CD14-positive monocyte (primary cell): ENCODE measurements around the gene DEPDC5. TPM values are rescaled to one million over a fixed set of nuclear protein-coding genes. Genes with fewer than 3 reads are reported as not detected.
"Not testable (repeated sequence)": the region's sequence is repeated elsewhere in the genome, so short reads cannot be mapped to it uniquely, and the experiment has no call there.

ENCODE experiments used
- DNase-seq, 3 donors: peaks; one replicate each; pipeline ENCODE4 v3.0.0-alpha.2; 2011 to 2022
- H2AFZ ChIP-seq: 2 replicates; pipeline ENCODE4 v1.6.0; 2012; ENCODE audit warnings: mild to moderate bottlenecking, low read depth, low read length, inconsistent platforms; ENCODE audit not compliant: insufficient read depth, poor library complexity, severe bottlenecking
- H3K27ac ChIP-seq, 2 donors: 1 replicate in 1 of 2; 2 replicates in 1 of 2; pipeline ENCODE4 v1.5.1; 2012 to 2013; ENCODE audit warnings: low read length in 2 of 2, control low read depth in 1 of 2, inconsistent platforms in 1 of 2, low read depth in 1 of 2, mild to moderate bottlenecking in 1 of 2
- H3K27me3 ChIP-seq, 2 donors: one replicate each; pipeline versions ENCODE4 v1.6.0 to v1.6.1; 2011 to 2013; ENCODE audit warnings: low read length in 2 of 2; ENCODE audit not compliant: control insufficient read depth in 2 of 2, insufficient read depth in 2 of 2
- H3K36me3 ChIP-seq, 2 donors: replicated peaks in 1 of 2; 1 replicate in 1 of 2; 2 replicates in 1 of 2; pipeline versions ENCODE4 v1.5.1 to v1.6.1; 2012 to 2013; ENCODE audit warnings: low read length in 2 of 2, control low read depth in 1 of 2, inconsistent platforms in 1 of 2, mild to moderate bottlenecking in 1 of 2; ENCODE audit not compliant: insufficient read depth in 2 of 2, control insufficient read depth in 1 of 2
- H3K4me1 ChIP-seq, 2 donors: 1 replicate in 1 of 2; 2 replicates in 1 of 2; pipeline versions ENCODE4 v1.5.1 to v1.6.1; 2012 to 2013; ENCODE audit warnings: low read length in 2 of 2, control low read depth in 1 of 2, inconsistent platforms in 1 of 2, mild to moderate bottlenecking in 1 of 2, moderate library complexity in 1 of 2; ENCODE audit not compliant: insufficient read depth in 2 of 2, control insufficient read depth in 1 of 2
- H3K4me2 ChIP-seq: replicated peaks from 2 replicates; pipeline ENCODE3; 2012; ENCODE audit warnings: low read length, moderate library complexity, mild to moderate bottlenecking; ENCODE audit not compliant: poor library complexity, severe bottlenecking; ENCODE audit errors: extremely low read depth
- H3K4me3 ChIP-seq, 3 experiments: fragments of 200-600 bp in 1 of 3; sonication (generic) in 1 of 3; replicated peaks in 1 of 3; 1 replicate in 2 of 3; 2 replicates in 1 of 3; pipeline ENCODE4 v1.5.1; 2011 to 2013; ENCODE audit warnings: low read length in 3 of 3, mild to moderate bottlenecking in 3 of 3, control low read depth in 2 of 3, low read depth in 2 of 3, inconsistent platforms in 1 of 3, moderate library complexity in 1 of 3
- H3K79me2 ChIP-seq: 2 replicates; pipeline ENCODE4 v1.6.0; 2012; ENCODE audit warnings: mild to moderate bottlenecking, control low read depth, inconsistent platforms, low read length, moderate library complexity; ENCODE audit not compliant: insufficient read depth
- H3K9ac ChIP-seq: 2 replicates; pipeline ENCODE4 v1.6.0; 2017; ENCODE audit warnings: low read length, mild to moderate bottlenecking; ENCODE audit not compliant: insufficient read depth, poor library complexity, severe bottlenecking
- H3K9me3 ChIP-seq, 2 donors: replicated peaks in 1 of 2; 1 replicate in 1 of 2; 2 replicates in 1 of 2; pipeline versions ENCODE4 v1.5.1 to v1.6.1; 2012 to 2013; ENCODE audit warnings: low read length in 2 of 2, control low read depth in 1 of 2; ENCODE audit not compliant: control insufficient read depth in 1 of 2, insufficient read depth in 1 of 2
- H4K20me1 ChIP-seq: 2 replicates; pipeline ENCODE4 v1.6.0; 2012; ENCODE audit warnings: mild to moderate bottlenecking, low read length, control low read depth, moderate library complexity; ENCODE audit not compliant: insufficient read depth
- H3K27ac Mint-ChIP-seq, 7 donors: one replicate each; pipeline ENCODE4 v1.8.0; 2020; ENCODE audit warnings: mild to moderate bottlenecking in 7 of 7, mixed read lengths in 7 of 7, moderate library complexity in 6 of 7, inconsistent platforms in 2 of 7
- H3K27me3 Mint-ChIP-seq, 3 donors: one replicate each; pipeline ENCODE4 v1.8.0; 2021 to 2022; ENCODE audit warnings: low read depth in 3 of 3, mild to moderate bottlenecking in 3 of 3, mixed read lengths in 3 of 3, moderate library complexity in 3 of 3, inconsistent platforms in 1 of 3
- H3K36me3 Mint-ChIP-seq, 2 donors: one replicate each; pipeline ENCODE4 v1.8.0; 2020; ENCODE audit warnings: mixed read lengths in 2 of 2, inconsistent platforms in 1 of 2, mild to moderate bottlenecking in 1 of 2
- H3K4me1 Mint-ChIP-seq: one replicate; pipeline ENCODE4 v1.8.0; 2020; ENCODE audit warnings: mild to moderate bottlenecking, mixed read lengths
- H3K4me3 Mint-ChIP-seq, 2 donors: one replicate each; pipeline ENCODE4 v1.8.0; 2020; ENCODE audit warnings: mild to moderate bottlenecking in 2 of 2, mixed read lengths in 2 of 2, moderate library complexity in 1 of 2
- H3K9me3 Mint-ChIP-seq, 7 donors: one replicate each; pipeline ENCODE4 v1.8.0; 2020 to 2022; ENCODE audit warnings: mixed read lengths in 7 of 7, mild to moderate bottlenecking in 6 of 7, moderate library complexity in 6 of 7, inconsistent platforms in 2 of 7
- WGBS: methylation state at CpG from one replicate; pipeline ENCODE4 v1.1.5; 2013; ENCODE audit warnings: missing lambda C conversion rate; ENCODE audit not compliant: insufficient coverage; 5-methylcytosine and 5-hydroxymethylcytosine counted together
- intact Hi-C, 2 donors: fragments of 100-400 bp; cut with micrococcal nuclease; formaldehyde crosslinking; loops; one replicate each; pipeline versions ENCODE4 v1.15.0 to v1.15.1; 2023
- polyA plus RNA-seq, 3 donors: library from polyadenylated mRNA; depleted of rRNA in 1 of 3; unstranded in 2 of 3; stranded (reverse) in 1 of 3; fragments of 300-500 nt in 2 of 3; fragments of >200 nt in 1 of 3; fragmentation: Illumina TruSeq in 2 of 3; gene quantifications; 1 replicate in 2 of 3; 2 replicates in 1 of 3; pipeline ENCODE4 v1.2.3, GENCODE V29; 2012 to 2021
- TF ChIP-seq, protein P1 (sequence below): fragments of 200-600 bp; IDR thresholded peaks from one replicate; pipeline ENCODE4 v1.8.0; 2022; ENCODE audit warnings: antibody characterized with exemption, mild to moderate bottlenecking

Gene DEPDC5
- polyA plus RNA-seq, 3 donors, result 2.2 to 19.5 (median 4.1) TPM

DNA sequence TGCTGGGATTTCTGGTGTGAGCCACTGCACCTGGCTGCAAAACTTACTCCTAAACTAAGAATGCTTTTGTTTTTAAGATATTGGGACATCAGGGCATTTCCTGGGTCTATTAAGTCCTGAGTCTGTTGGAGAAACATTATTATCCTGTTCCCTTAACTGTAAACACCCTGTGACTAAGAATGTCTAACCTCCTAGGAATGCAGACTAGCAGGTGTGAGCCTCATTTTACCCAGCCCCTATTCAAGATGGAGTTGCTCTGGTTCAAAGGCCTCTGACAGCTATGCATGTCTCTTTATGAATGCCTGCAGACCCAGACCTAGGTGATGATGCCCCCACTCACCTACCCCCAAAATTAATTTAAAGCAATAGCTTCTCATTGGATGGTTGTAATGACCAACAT lies 46.2 kb downstream of the DEPDC5 start:
- Histone ChIP-seq H4K20me1 (no peaks in the 10 kb centered on the region), H3K4me2 (no peak overlapping the region), H3K9ac (no peak overlapping the region), H3K27ac (no peak overlapping the region), H3K4me3 (no peak overlapping the region), H3K27me3 (no peaks in the 10 kb centered on the region), H2AFZ (no peak overlapping the region), H3K4me1 (no peaks in the 10 kb centered on the region), H3K9me3 (no peaks in the 10 kb centered on the region), H3K36me3 (peaks cover 66 to 88% of the 10 kb centered on the region in 2 donors), H3K79me2 (no peaks in the 10 kb centered on the region)
- Mint-ChIP-seq H3K27ac (no peak overlapping the region), H3K9me3 (peaks cover 0 to 1% (median 0%) of the 10 kb centered on the region in 7 donors), H3K36me3 (peaks cover 59 to 88% of the 10 kb centered on the region in 2 donors), H3K4me1 (peaks cover 3% of the 10 kb centered on the region), H3K4me3 (no peak overlapping the region), H3K27me3 (no peaks in the 10 kb centered on the region)
- intact Hi-C loops, result loop anchor here in 1 of 2 donors (10.0 kb wide), 1 partner anchor 95 kb away; no protein-coding TSS in a partner anchor
- TF ChIP-seq, protein P1, sequence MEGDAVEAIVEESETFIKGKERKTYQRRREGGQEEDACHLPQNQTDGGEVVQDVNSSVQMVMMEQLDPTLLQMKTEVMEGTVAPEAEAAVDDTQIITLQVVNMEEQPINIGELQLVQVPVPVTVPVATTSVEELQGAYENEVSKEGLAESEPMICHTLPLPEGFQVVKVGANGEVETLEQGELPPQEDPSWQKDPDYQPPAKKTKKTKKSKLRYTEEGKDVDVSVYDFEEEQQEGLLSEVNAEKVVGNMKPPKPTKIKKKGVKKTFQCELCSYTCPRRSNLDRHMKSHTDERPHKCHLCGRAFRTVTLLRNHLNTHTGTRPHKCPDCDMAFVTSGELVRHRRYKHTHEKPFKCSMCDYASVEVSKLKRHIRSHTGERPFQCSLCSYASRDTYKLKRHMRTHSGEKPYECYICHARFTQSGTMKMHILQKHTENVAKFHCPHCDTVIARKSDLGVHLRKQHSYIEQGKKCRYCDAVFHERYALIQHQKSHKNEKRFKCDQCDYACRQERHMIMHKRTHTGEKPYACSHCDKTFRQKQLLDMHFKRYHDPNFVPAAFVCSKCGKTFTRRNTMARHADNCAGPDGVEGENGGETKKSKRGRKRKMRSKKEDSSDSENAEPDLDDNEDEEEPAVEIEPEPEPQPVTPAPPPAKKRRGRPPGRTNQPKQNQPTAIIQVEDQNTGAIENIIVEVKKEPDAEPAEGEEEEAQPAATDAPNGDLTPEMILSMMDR, result no peak
- no peak for DNase-seq

DNA sequence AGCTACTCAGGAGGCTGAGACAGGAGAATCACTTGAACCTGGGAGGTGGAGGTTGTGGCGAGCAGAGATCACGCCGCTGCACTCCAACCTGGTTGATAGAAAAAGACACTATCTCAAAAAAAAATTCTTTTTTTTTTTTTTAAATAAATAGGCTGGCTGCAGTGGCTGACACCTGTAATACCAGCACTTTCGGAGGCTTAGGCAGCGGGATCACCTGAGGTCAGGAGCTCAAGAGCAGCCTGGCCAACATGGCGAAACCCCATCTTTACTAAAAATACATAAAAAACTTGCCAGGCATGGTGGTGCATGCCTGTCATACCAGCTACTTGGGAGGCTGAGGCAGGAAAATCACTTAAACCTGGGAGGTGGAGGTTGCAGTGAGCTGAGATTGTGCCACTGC lies 47.0 kb downstream of the DEPDC5 start:
- peaks cover 67 to 88% of the 10 kb centered on the region in 2 donors for H3K36me3 Mint-ChIP-seq
- not testable (repeated sequence) for H3K9me3 Mint-ChIP-seq

More for the DNA sequence above, 47.0 kb downstream of the DEPDC5 start:
- DNase-seq, H2AFZ ChIP-seq, H3K27ac ChIP-seq, H3K4me1 ChIP-seq, H3K9me3 ChIP-seq, H3K4me3 Mint-ChIP-seq, H4K20me1 ChIP-seq, H3K27ac Mint-ChIP-seq, H3K4me2 ChIP-seq, H3K4me3 ChIP-seq, H3K27me3 ChIP-seq, H3K27me3 Mint-ChIP-seq, H3K9ac ChIP-seq, H3K79me2 ChIP-seq, H3K4me1 Mint-ChIP-seq: not testable (repeated sequence)
- H3K36me3 ChIP-seq, result peaks cover 74 to 96% of the 10 kb centered on the region in 2 donors
- WGBS, result no CpG with 5 or more reads among the region's 6 CpGs
- intact Hi-C loops, result loop anchor here in 1 of 2 donors (10.0 kb wide), 1 partner anchor 96 kb away; no protein-coding TSS in a partner anchor
